NCI-H345 treated with DMSO at 0.1 percent for 48 hours (cell line): ENCODE results near the gene AP2A2.
"Not testable (repeated sequence)": the region's sequence is repeated elsewhere in the genome, so short reads cannot be mapped to it uniquely, and the experiment has no call there.

Experiments
- DNase-seq: peaks from one replicate; lab custom pipeline; 2025; ENCODE audit not compliant: unreplicated experiment; lab: John Stamatoyannopoulos, UW

AP2A2 gene

DNA sequence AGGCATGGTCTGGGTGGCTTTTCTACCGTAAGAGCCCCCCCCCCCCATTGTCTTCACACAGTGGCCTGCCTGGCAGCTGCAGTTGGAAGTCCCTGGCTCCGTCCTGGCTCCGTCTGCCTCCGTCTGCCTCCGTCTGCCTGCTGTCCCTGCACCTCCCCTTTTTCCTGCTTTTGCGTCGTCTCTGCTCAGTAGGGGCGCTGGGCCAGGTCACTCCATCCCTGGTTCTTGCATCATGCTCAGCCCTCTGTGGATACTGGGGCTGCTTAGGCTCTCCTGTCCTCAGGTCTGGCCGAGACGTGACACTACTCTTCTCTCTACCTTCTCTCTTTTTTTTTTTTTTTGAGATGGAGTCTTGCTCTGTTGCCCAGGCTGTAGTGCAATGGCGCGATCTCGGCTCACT is 27.8 kb downstream of the AP2A2 start:
- DNase-seq: no peak

DNA sequence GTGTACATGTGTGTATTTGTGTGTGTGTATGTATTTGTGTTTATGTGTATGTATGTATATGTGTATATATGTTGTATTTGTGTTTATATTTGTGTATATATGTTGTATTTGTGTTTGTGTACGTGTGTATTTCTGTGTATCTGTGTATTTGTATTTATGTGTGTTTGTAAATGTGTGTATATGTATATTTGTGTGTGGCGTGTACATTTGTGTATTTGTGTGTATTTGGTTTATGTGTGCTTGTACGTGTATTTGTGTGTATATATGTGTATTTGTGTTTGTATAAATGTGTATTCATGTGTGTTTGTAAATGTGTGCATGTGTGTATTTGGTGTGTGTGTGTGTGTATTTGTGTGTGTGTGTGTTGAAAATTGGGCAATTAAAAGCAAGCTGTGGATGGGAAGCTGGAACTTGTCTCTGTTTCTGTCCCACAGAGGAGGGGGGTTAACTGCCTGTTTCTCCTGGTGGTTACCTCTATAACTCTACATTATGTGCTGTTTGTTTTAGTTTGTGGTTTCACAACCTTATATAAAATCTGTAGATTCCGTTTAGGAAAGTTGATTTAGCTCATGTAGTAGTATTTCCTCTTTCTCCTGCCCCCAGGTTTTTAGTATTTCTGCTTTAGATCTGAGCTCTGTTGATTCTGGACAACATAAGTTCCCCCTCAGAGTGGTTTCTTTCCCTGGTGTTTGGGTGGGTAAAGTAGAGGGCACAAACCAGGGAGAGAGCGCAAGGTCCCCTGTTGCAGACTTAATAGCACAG is 28.9 kb downstream of the AP2A2 start:
- no peak for DNase-seq

DNA sequence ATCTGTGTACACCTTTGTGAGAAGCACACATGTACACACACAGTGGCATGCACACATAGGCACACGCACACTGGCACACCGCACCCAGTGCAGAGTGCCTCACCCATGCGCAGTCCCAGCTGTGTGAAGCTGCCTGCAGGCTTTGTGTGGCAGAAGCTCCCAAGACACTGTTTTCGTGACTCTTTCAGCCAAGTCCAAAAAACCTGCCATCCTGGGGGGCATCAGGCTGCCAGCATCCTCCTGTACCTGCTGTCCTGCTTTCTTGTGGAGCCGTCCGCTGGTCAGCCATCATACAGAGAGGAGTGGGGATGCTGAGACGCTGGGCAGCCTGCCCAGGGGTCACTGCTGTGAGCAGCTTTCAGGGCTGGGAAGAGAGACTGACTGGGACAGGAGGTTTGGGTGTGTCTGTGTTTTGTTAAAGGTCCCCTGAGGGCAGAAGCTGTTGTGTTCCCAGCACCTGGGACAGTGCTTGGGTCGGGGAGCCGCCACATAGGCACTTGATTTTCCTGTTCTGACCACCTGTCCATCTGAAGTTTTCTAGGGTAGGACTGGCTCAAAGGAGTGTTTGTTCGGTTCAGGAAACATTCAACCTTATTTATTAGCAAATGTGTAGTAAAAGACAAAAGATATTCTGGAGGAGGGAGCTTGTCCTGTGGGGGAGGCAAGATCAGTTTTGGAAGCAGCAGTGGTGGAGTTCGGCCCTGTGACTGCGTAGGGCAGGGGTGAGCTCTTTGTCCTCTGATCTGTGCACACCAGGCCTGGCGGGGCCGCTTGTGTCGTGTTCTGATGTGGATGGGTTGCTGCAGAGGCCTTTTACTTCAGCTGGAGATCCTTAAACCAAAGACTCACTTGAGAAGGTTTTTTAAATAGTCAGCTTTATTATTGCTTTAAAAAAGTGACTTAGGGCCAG is 29.7 kb downstream of the AP2A2 start:
- no peak for DNase-seq

DNA sequence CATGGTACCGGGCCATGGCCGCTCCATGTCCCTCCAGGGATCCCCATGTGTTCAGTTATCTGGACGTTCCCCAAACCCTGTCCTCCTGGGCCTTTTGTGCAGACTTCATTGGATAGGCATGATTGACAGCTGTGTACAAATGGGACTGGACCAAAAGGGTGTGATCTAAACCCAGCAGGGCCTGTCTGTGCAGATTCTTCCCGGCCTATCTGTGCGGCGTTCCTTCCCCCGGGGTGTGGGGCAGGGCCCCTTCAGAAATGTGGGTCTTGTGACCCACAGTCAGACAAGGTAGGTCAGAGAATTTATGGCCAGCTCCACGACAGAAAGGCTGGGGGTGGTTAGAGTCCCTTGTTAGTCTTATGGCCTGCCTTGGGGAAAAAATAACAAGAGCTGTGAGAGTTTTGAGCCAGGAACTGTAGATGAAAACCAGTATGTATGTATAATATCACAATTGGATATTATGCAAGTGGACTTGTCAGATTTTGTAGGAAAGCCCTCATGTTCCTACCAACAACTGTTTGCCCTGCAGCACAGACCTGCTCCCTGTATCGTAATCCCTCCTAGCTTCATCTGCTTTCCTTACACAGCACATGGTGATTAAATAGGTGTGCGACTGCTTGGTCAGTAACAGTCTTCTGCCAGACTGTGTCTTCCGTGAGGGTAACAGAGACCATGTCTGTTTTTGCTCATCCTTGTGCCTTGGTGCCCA is 31.7 kb downstream of the AP2A2 start:
- no peak for DNase-seq

DNA sequence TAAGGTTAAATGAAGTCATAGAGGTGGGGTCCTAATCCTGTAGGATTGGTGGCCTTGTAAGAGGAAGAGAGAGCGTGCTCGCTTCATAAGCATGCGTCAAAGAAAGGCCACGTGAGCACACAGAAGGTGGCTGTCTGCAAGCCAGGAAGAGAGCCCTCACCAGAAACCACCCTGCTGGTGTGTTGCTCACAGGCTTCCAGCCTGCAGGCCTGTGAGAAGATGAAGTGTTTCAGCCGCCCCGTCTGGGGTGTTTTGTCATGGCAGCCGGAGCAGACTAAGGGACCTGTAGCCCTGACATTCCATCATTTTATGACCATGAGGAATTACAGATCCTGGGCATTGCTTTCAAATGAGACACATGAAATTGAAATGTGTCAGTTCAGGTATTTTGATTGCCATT is 32.4 kb downstream of the AP2A2 start:
- DNase-seq: no peak

DNA sequence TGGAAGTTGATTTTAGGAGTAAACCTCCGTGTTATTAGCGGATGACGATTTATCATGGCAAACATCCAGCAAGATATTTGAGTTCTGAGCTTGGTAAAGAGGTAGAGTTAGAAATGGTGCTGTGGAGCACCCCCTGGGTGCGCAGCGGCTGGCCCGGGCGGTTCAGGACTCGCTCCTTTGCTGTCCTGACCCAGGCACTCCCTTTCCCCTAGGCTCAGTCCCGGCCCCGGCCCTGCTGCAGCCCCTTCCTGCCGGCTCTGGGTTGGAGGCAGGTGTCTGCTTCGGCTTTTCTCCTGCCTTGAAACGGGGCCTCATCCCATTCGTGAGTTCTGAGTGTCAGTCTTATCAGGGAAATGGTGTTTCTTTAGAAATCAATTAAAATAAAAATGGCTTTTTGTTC is 33.4 kb downstream of the AP2A2 start:
- no peak for DNase-seq

DNA sequence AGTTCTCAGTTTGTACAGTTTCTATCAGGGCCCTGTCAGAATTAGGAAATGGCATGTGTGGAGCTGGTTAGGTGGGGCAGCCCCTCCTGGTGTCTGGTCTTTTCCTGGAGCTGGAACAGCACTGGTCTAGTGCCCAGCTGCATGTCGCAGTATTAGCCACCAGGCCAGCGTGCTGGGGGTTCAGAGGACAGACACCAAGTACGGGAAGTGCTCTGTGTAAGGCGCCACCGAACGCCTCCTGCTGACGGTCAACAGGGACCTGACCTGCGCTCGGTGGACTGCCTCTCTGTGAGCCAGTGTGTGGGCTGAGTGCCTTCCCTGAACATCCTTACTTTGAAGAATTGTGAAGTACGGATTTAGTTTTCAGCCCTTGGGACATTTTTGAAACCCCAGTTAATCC is 33.9 kb downstream of the AP2A2 start:
- no peak for DNase-seq

DNA sequence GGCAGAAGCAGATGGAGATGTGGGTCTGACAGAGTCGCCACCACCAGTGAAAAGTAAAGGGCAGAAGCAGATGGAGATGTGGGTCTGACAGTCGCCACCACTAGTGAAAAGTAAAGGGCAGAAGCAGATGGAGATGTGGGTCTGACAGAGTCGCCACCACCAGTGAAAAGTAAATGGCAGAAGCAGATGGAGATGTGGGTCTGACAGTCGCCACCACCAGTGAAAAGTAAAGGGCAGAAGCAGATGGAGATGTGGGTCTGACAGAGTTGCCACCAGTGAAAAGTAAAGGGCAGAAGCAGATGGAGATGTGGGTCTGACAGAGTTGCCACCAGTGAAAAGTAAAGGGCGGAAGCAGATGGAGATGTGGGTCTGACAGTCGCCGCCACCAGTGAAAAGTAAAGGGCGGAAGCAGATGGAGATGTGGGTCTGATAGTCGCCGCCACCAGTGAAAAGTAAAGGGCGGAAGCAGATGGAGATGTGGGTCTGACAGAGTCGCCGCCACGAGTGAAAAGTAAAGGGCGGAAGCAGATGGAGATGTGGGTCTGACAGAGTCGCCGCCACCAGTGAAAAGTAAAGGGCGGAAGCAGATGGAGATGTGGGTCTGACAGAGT is 35.7 kb downstream of the AP2A2 start:
- not testable (repeated sequence) for DNase-seq

DNA sequence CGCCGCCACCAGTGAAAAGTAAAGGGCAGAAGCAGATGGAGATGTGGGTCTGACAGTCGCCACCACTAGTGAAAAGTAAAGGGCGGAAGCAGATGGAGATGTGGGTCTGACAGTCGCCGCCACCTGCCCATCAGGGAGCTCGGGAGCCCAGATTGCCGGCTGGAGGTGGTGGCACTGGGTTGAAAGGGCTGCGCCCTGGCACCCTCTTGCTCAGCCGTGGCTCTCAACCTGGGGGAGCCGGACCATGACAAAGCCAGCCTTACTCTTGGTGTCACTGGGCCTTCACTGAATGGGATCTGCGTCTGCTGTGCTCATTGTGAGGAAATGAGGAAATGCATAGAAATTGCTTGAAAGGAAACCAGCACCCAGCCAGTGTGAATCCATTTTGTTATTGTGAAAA is 36.3 kb downstream of the AP2A2 start:
- DNase-seq: no peak

DNA sequence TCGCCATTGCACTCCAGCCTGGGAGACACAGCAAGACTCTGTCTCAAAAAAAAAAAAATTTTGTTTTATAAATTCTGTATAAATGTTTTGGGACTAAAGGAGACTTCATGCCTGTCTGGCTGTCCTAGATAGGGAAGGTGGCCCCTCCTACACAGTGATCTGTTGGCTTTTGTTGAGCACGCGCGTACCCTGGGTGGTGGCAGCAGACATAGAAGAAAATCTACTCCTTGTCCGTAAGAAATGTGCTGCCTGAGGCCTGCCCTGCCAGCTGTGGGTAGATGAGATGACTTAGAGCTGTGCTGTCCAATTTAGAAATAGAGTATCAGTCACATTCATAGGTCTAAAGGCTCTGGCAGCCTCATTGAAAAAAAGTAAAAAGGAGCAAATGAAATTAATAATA is 37.0 kb downstream of the AP2A2 start:
- DNase-seq: no peak

DNA sequence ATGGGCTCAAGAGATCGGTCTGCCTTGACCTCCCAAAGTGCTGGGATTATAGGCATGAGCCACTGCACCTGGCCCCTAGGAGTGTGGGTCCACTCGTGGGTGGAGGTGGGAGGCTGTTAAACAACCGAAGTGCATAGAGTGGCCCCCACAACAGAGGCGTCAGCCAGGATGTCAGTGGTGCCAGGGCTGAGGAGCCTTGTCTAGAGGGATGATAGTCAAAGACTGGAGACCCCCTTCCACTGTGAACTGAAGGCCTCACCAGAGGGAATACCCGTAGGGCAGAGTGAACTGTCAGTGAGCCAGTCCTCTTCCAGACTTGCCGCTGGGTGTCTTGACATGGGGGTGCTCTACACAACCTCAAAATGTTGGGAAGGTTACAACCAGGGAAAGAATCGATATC is 38.2 kb downstream of the AP2A2 start:
- no peak for DNase-seq

DNA sequence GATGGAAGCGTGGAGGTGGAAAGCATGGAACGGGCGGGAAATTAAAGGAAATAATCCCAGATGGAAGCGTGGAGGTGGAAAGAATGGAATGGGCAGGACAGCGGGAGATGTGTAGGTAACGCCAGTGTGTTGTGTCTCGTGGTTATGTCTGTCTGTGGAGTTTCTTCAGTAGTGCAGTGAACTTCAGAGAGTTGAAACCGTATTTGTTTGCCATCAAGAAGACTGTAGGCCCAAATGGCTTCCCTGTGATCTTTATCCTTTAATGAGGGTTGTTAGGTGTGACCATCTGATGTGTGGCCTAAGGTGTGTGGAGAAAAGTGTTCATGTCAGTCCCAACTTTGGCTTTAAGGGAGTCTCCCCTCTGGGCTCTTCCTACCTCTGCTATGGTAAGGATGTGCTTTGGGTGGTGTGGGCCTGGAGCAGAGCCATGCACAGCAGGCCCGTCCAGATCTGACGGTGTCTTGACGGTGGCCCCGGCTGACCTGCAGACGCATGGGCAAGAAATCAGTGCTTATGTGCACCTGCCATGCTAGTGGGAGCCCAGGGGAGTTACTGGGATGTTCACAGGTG is 39.6 kb downstream of the AP2A2 start:
- no peak for DNase-seq

DNA sequence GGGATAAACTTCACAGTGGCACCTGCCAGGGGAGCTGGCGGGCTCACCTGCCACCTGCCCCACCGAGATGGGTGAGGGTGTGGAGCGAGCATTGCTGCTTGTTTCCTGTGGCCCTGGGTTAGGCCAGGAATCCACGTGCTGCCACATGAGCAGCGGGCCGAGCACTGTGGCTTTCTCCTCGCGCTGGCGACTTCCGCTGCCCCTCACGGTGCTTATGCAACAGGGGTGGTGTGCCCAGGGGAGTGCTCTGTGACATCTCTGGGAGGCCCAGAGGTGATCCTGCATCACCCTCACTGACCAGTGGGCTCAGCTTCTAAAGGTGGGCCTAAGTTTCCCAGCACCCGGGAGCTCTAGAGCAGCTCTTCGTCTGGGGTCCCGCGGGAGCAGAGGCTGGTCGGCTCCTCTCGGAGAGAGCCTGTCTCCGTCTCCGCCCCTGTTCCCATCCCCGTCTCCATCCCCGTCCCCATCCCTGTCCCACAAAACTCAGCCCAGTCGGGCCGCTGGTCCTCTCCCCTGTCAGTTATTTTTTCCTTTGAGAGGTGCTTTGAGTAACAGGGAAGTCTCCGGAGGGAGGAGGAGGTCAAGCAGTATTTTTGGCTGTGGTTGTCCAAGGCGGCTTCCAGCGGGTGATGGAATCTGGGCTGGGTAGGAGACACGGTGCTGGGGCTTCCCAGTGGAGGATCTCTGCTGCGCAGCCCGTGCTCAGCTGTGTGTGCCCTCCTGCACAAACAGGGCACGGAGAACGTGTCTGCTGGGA is 42.5 kb downstream of the AP2A2 start:
- no peak for DNase-seq

DNA sequence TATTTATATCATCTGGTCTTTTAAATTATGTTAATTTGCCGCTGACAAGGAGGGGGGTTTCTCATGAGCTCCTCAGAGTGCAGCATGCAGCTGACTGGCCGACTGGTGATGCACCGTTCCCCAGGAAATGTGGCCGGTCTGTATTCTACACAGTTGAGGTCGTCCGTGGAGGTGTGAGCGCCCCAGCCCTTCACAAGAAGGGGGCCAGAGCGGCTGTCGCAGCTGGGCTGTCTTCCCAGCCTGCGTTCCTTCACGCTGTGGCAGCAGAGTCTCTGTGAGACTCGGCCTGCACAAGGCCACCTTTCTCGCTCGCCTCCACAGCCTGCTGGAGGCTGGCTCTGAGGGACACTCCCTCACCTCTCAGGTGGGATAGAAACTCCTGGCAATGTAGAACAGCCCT is 43.2 kb downstream of the AP2A2 start:
- no peak for DNase-seq

DNA sequence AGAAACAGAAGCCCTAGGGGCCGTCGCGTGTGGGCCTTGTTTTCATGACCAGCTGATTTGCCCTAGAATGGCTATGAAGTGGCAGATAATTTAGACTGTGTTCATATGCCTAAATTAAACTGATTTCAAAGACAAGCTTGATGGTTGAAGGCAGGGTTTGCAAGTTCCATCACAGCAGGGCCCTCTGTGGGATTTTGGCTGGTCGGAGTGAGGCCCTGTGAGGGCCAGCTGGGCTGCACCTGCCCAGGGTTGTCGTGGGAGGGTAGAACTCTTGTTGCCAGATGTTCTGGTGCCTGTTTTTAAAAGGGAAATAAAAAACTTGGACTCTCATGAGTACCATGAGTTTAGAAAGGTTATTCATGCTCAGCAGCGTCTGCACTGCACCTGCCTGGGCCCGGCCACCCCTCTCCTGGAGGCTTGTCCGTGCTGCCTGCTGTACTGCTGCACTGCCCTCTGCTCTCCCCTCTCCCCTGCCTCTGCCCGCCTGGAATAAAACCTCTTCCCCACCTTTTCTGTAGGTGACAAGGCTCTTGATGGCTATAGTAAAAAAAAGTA is 44.1 kb downstream of the AP2A2 start:
- no peak for DNase-seq

DNA sequence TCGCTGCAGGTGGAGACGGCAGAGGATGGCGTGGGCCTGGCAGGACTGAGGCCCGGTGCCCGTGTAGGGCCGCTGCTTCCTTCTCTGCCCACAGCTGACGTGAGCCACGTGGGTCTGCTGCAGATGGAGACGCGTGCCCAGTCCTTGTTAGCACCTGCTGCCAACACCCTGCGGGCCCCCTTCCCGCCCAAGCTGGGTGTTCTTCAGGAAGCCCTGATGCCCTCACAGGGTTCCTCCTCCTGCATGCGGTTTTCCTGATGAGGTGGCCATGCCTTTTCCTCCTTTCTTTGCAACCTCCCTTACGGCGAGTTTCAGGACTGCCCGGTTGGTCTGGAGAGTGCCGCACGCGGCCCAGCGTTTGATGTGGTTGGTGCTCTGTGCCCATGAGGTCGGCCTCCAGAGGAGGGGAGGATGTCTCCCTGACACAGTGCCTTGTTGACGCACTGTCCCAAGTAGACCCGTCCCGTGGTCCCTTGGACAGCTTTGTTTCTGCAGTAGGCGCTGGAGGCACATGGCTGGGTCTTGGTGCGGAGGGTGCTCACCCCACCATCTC is 44.7 kb downstream of the AP2A2 start:
- DNase-seq: no peak

DNA sequence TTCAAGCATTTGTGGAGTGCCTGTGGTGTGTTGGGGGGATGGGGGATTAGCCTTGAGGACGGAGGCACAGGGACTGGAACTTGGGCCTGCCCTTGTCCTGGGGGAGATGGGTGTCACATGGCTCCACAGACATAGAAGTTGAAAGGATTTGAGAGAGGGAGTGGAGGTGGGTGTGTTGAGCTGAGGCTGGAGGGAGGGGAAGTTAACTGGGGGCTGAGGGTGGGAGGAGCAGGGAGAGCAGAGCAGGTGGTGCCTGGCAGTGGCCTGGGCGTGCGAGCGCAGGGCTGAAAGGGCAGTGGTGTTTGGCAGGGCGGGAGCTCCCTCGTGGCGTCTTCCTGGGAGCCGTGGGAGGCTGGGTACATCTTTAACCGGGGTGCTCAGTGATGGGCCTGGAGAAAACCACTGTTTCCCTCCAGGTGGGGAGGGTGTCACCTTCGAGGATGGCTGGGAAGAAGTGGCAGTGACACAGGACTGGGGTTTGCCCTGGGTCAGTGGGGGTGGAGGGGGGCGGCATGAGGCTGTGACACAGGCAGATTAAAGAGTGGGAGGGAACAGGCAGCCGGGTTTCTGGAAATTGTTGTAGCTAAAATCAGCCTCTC is 45.5 kb downstream of the AP2A2 start:
- no peak for DNase-seq

DNA sequence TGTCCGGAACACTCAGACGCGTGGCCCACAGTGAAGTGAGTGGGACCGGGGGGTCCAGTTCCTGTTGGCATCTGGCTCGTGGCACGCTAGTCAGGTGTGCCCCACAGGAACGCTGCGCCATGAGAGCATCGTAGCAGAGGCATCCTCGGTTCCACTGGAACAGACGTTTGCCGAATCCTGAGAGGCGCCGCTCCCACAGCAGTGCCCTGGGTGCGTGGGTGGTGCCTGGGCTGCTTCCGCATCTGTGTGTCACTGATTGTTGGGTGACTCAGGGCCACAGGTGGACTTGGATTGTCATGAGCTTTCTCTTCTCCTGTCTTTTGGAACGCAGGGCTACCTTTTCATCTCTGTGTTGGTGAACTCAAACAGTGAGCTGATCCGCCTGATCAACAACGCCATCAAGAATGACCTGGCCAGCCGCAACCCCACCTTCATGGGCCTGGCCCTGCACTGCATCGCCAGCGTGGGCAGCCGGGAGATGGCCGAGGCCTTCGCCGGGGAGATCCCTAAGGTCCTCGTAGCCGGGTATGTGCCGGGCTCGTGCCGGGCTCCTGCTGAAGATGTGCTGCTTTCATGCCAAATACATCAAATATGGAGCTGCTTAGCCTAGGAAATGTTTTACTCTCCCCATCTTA is 46.2 kb downstream of the AP2A2 start:
- no peak for DNase-seq
